HUDEP-2 (cell line): ENCODE measurements around the gene CD300A.
A peak's percentile ranks its signal among the peaks of the same experiment; 100 is the strongest.

Source experiments
- DNase-seq, 76 experiments: peaks; one replicate each; lab custom pipeline; 2025; ENCODE audit not compliant: unreplicated experiment in 76 of 76; lab: John Stamatoyannopoulos, UW

The CD300A gene

GRCh38 chr17:74454197-74455024 lies 12.0 kb upstream of the CD300A start:
- DNase-seq: peak in 14 of 76 experiments; percentile 14 to 77 (median 44)

GRCh38 chr17:74455025-74455545 lies 11.3 kb upstream of the CD300A start:
- no peak for DNase-seq

GRCh38 chr17:74455821-74456220 lies 10.6 kb upstream of the CD300A start:
- DNase-seq: no peak

- peak in 55 of 76 experiments; percentile 4 to 66 (median 38) for DNase-seq
Measured at GRCh38 chr17:74457146-74457819, 9.2 kb upstream of the CD300A start.

GRCh38 chr17:74457820-74458166 lies 8.6 kb upstream of the CD300A start:
- DNase-seq: no peak

GRCh38 chr17:74458835-74459234 lies 7.6 kb upstream of the CD300A start:
- DNase-seq: no peak

GRCh38 chr17:74459622-74460021 lies 6.8 kb upstream of the CD300A start:
- no peak for DNase-seq

- no peak for DNase-seq
Measured at GRCh38 chr17:74460241-74460640, 6.2 kb upstream of the CD300A start.

- DNase-seq: no peak
Measured at GRCh38 chr17:74460996-74461395, 5.4 kb upstream of the CD300A start.

- no peak for DNase-seq
Measured at GRCh38 chr17:74461611-74462010, 4.8 kb upstream of the CD300A start.

- DNase-seq: no peak
Measured at GRCh38 chr17:74464730-74465377, 1.6 kb upstream of the CD300A start.

GRCh38 chr17:74465378-74466110 lies 890 bp upstream of the CD300A start:
- no peak for DNase-seq

- no peak for DNase-seq
Measured at GRCh38 chr17:74466828-74467184, 372 bp downstream of the CD300A start.

- DNase-seq: no peak
Measured at GRCh38 chr17:74467221-74467951, 952 bp downstream of the CD300A start.

GRCh38 chr17:74471341-74471740 lies 4.9 kb downstream of the CD300A start:
- DNase-seq: no peak

GRCh38 chr17:74472890-74473289 lies 6.5 kb downstream of the CD300A start:
- DNase-seq: no peak

- DNase-seq: no peak
Measured at GRCh38 chr17:74473294-74473693, 6.9 kb downstream of the CD300A start.

GRCh38 chr17:74474043-74474792 lies 7.8 kb downstream of the CD300A start:
- DNase-seq: no peak

GRCh38 chr17:74475189-74475588 lies 8.8 kb downstream of the CD300A start:
- no peak for DNase-seq
